ENCODE results near the gene GALNT4.

The GALNT4 gene

DNA sequence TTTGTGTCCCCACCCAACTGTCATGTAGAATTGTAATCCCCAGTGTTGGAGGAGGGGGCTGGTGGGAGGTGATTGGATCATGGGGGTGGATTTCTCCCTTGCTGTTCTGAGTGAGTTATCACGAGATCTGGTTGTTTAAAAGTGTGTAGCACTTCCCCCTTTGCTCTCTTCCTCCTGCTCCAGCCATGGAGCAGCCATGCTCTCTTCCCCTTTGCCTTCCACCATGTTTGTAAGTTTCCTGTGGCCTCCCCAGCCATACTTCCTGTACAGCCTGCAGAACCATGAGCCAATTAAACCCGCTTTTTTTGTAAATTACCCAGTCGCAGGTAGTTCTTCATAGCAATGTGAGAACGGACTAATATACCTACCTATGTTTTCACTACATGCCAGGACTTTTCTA lies 3.8 kb upstream of the GALNT4 start:
- no peak for DNase-seq

DNA sequence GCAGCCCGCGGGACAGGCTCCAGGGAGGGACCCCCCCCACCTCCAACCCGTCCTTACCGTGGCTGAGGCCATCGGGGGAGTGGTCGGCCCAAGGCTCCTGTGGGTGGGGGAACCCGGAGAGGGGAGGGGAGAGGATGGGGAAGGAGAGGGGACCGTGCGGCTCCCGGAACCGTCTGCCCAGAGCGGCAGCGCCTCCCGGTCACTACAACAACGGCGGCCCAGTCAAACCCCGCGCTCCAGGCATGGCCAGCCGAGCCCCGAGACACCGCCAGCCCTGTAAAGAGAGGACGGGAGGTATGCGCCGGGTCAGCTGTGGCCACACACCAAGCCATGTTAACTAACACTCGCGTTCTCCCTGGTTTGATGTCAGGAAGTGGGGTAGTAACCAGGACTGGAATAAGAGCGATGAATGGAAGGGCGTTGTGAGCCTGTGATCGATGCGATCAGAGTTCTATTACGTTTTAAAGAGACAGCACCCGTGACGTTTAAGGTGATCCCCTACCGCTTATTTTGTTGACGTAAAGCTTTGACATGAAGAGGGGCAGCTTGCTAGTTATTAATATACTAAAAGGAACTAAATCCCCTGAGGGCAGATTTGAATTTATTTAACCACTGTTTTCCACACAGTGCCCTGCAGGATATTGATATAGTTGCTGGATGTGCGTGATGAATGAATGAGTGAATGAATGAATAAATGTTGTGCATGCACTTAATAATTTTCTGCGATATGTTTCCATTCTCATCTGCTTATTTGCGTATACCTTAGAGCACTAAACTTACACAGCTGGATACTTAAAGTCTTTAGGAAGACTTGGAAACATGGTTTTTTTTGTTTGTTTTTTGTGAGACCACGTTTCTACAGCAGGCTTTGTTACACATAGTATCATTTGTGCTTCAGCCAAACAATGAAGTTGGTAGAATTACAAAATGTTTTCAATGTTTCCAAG lies 1.5 kb upstream of the GALNT4 start, which contains the start of gene POC1B:
Gene POC1B (minus strand): TSS at position 224 of the 947 bp plus-strand sequence. CDS start 152 bp downstream, at position 72.
- peak; percentile 87 for DNase-seq

DNA sequence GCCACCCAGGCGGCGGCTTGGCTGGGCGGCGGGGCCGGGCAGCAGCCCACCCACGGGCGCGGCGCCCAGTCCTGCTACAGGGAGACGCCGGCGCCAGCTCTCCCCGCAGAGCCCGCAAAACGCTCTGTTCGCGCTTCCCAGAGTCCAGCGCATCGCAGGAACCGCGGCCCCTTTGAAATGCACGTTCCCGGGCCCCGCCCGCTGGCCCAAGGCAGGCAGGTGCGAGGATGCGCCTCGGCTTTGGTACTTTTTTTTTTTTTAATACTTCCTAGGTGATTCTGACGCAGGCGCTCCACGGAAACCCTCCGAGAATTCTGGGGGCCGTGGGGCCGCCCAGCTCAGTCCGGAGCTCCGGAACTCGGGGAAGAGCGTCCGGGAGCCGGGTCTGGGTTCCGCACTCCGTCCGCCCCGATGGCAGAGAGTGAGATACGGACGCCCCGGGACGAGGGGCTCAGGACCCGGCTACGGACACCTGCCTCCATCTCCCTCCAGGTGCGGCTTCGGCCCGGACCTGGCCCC lies 768 bp upstream of the GALNT4 start:
- no peak for DNase-seq

GRCh38 chr12:89523843-89524540 lies 604 bp downstream of the GALNT4 start:
- no peak for DNase-seq

DNA sequence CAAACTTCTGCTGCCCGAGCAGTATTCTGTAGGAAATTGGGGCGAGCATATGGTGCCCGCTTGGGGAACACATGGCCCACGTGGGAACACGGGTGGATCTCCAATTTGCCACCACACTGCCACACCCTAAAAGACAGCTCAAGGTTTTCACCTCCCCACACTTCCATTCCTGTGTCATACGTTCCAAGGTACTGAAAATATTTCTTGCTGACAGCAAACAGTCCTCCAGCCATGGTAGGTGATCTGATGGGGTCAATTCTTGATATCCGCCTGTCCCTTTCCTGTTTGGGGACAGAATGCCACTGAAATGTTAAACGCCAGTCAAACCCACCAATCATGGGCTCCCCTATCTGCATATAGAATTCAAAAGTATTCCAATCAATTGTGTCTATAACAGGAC lies 1.2 kb downstream of the GALNT4 start:
- no peak for DNase-seq

GRCh38 chr12:89521364-89522223 lies 3.0 kb downstream of the GALNT4 start:
- DNase-seq: no peak

DNA sequence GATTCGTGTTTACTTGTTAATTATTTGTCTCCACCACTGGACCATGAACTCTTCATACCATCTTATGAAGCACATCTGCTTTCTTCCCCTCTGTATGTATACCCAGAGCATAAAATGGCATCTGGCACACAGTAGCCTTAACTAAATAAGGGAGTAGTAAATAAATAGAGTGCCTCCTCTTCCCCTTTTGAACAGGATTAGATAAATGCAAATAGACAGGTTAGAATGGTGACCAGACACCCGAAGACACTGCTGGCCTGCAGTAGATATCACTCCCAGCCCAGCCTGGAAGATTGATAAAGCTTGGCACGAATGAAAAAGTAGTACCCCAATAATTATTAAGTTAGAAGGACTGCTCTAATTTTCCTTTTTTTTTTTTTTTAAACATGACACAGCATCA lies 6.9 kb downstream of the GALNT4 start:
- no peak for DNase-seq

- no peak for DNase-seq
Measured at GRCh38 chr12:89516633-89517032, 8.0 kb downstream of the GALNT4 start.

GRCh38 chr12:89514751-89515150 lies 9.8 kb downstream of the GALNT4 start:
- DNase-seq: no peak

DNA sequence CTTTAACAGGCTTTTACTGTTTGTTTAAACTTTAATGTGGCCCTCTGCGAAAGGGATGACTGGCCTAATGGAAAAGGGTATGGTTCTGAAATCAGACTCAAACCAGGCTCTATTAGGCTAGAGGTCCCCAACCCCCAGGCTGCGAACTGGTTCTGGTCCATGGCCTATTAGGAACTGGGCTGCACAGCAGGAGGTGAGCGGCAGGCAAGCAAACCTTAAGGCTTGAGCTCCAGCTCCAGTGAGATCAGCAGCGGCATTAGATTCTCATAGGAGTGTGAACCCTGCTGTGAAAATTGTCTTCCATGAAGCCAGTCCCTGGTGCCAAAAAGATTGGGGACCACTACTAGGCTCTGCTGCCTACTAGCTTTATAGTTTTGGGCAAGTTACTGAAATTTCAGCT lies 11.1 kb downstream of the GALNT4 start:
- DNase-seq: no peak

- DNase-seq: no peak
Measured at GRCh38 chr12:89507015-89507824, 17.4 kb downstream of the GALNT4 start.

DNA sequence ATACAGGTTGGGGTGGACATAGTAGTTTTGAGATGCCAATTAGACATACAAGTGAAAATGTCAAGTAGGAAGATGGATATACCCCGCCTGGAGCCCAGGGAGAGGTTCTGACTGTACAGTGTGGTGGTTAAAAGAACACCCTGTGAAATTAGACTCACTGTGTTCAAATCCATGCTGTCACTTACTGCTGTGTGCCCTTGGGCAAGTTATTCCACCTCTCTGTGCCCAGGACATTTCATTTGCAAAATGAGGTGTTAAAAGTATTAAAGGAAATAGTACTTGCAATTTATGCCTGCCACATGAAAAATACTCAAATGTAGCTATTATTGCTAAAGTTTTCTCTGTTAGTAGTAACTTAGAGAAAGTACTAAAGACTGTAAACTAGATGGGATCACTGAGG lies 18.5 kb downstream of the GALNT4 start:
- no peak for DNase-seq

DNA sequence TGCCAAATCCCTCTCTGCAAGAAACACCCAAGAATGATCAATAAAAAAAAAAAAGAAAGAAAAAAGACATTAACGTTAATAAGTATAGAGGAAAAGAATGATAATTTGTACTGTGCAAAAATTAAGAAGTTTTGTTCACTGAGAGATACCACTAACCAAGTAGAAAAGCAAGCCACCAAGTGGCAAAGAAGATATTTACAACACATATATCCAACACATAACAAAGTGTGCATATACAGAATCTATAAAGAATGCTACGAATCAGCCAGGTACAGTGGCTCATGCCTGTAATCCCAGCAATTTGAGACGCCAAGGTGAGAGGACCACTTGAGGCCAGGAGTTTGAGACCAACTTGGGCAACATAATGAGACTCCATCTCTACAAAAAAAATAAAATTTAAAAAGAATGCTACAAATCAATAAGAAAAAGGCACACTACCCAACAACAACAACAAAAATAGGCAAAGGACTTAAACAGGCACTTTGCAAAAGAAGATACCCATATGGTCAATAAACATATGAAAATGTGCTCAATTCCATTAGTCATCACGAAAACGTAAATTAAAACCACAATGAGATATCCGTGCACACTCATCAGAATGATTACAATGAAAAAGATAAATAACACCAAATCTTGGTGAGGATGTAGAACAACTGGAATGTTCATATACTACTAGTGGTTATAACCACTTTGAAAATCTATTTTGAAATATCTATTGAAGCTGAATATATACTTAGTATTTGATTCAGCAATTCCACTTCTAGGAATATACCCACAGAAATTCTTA lies 19.8 kb downstream of the GALNT4 start:
- DNase-seq: no peak

DNA sequence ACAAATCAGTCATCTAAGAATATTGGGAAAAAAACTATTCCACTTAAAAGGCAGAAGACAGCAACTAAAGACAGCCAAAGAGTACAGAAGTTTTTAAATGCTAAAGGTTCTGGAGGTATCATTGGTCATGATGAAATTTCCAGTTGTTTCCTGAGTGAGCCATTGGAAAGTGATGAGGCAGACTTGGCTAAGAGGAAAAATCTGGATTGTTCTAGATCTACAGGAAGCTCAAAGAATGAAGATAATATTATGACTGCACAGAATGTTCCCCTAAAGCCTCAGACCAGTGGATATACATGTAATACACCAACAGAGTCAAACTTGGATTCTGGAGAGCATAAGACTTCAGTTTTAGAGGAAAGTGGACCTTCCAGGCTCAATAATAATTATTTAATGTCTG lies 22.8 kb downstream of the GALNT4 start:
- DNase-seq: no peak

DNA sequence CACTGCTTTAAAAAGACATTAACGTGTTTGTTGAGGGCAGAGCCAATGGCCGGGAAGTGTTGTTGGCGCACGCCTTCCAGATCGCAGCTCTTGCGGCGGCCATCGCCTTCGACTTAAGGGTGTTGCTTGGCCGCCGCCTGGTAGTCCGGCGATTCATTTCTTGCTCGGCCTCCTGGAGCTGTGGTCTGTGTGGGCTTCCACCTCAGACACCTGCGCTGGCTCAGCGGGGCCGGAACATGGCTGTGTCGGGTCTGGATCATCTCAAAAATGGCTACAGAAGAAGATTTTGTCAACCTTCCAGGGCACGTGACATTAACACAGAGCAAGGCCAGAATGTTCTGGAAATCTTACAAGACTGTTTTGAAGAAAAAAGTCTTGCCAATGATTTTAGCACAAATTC lies 24.7 kb downstream of the GALNT4 start:
- DNase-seq: no peak

GRCh38 chr12:89497467-89497866 lies 27.1 kb downstream of the GALNT4 start:
- DNase-seq: no peak

DNA sequence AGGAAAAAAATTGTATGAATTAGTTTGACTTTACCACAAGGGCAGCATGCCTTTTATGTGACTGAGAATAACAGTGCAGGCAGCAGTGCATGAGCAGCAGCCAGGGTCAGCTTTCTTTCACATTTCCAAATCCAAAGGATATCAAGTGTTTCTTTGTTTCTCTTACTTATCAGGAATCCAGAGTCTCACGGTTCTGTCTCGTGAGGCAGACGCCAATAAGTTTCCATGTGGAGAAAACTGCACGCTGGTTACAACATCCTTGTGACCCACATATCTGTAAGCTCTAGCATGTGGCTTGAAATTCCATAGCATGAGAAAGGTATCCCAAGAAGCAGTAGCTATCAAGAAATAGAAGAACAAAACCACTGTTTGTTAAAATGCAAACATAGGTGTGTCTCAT lies 27.6 kb downstream of the GALNT4 start:
- no peak for DNase-seq

- no peak for DNase-seq
Measured at GRCh38 chr12:89494411-89495231, 30.0 kb downstream of the GALNT4 start.

DNA sequence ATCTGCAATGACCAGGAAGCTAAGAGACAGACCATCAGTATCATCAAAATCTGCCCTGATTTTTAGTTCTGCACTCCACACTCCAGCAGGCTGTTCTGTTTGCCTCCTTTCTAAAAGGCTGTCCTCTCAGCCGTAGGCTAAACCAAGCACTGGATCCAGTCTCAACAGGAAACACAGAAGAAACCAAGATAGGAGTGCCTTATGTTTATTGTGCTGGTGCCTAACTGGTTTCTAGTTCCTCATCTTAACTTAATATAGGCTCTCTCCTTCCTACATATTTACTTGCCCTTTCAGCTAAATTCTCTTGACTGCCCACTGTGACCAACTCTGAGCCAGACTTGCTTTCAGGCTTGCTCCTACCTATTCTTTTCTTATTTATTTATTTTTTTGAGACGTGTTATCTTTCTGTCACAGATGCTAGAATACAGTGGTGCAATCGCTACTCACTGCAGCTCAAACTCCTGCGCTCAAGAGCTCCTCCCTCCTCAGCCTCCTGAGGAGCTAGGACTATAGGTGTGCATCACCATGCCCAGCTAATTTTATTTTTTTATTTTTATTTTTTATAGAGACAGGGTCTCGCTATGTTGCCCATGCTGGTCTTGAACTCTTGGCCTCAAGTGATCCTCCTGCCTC lies 30.8 kb downstream of the GALNT4 start:
- DNase-seq: no peak

GRCh38 chr12:89492883-89493282 lies 31.7 kb downstream of the GALNT4 start:
- DNase-seq: no peak

All from SHP77 treated with DMSO at 0.1 percent for 48 hours (cell line).